Stimulated activated effector memory CD8-positive, alpha-beta T cell treated with anti-CD3 and anti-CD28 coated beads, Interleukin-12 subunit alpha, Interleukin-12 subunit beta, amount 100 ng/mL, for 72 hours (primary cell): ENCODE data around the gene RASA1.

ENCODE experiments used
- ATAC-seq: fragments of 150-1000 bp; cut with Tn5 transposase; 2 replicates; pipeline ENCODE4 v1.10.0; 2021
- DNase-seq, 2 donors: peaks; one replicate each; pipeline ENCODE4 v3.0.0; 2021 to 2022; ENCODE audit warnings: low spot score in 2 of 2
- H3K27ac Mint-ChIP-seq: one replicate; pipeline ENCODE4 v1.8.0; 2022; ENCODE audit warnings: mild to moderate bottlenecking, mixed read lengths
- H3K36me3 Mint-ChIP-seq: one replicate; pipeline ENCODE4 v1.8.0; 2022; ENCODE audit warnings: mild to moderate bottlenecking, mixed read lengths
- H3K4me1 Mint-ChIP-seq: one replicate; pipeline ENCODE4 v1.8.0; 2022; ENCODE audit warnings: mixed read lengths
- H3K4me3 Mint-ChIP-seq: one replicate; pipeline ENCODE4 v1.8.0; 2022; ENCODE audit warnings: mild to moderate bottlenecking, mixed read lengths
- H3K9me3 Mint-ChIP-seq: one replicate; pipeline ENCODE4 v1.8.0; 2022; ENCODE audit warnings: mixed read lengths

Gene RASA1

DNA sequence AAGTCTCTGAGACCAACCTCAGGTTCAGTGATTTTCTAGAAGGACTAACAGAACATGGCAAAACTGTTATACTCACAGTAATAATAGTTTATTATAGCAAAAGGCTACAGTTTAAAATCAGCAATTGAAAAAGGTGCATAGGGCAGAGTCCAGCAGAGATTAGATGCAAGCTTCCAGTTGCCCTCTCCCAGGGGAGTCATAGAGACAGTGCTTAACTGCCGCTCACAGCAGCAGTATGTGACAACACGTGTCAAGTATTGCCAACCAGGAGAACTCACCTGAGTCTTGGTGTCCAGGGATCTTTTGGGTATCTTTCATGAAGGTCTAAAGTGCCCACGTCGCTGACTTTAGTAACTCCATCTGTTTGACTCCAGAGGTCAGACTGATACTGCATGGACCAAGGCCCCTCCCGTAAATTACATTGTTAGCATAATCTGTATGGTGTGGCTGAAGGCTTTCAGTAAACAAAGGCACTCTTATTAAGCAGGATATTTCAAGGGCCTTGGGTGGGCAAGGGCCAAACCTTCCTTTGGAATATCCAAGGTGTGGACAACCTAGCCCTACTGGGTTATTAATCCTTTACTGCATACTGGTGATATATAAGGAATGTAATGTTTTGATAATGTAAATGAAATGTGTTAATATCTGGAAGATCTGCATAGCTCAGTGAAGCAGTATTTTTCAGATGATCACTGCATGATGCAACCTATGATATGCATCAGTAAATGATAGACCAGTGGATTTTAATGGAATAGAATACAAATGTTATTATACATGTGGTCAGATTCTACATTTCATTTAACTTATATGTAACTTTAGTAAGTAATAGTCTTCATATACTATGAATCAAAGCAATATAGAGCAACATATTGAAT, 44.0 kb downstream of the RASA1 start:
- no peaks in the 10 kb centered on the region for H3K36me3 Mint-ChIP-seq
- no peak overlapping the region for H3K4me3 Mint-ChIP-seq
- H3K9me3 Mint-ChIP-seq: no peaks in the 10 kb centered on the region
- no peak for ATAC-seq
- H3K27ac Mint-ChIP-seq: no peak overlapping the region
- peaks cover 28% of the 10 kb centered on the region for H3K4me1 Mint-ChIP-seq
- DNase-seq: no peak

- no peak for DNase-seq
- no peak for ATAC-seq
- Mint-ChIP-seq H3K4me1 (peaks cover 27% of the 10 kb centered on the region), H3K9me3 (peaks cover 3% of the 10 kb centered on the region), H3K4me3 (no peak overlapping the region), H3K27ac (no peak overlapping the region), H3K36me3 (no peaks in the 10 kb centered on the region)
Observed at GRCh38 chr5:87313216-87313615, 45.5 kb downstream of the RASA1 start.

DNA sequence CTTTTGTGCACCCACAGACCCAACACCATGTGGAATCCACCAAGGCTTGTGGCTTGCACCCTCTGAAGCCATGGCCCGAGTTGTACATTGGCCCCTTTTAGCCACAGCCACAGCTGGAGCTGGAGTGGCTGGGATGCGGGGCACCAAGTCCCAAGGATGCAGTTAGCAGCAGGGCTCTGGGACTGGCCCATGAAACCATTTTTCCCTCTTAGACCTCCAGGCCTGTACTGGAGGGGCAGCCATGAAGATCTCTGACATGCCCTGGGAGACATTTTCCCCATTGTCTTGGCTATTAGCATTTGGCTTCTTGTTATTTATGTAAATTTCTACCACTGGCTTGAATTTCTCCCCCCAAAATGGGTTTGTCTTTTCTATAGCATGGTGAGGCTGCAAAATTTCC, 51.8 kb downstream of the RASA1 start:
- Mint-ChIP-seq H3K9me3 (peaks cover 4% of the 10 kb centered on the region), H3K36me3 (no peaks in the 10 kb centered on the region), H3K27ac (no peak overlapping the region)

GRCh38 chr5:87321605-87322004, 53.9 kb downstream of the RASA1 start:
- Mint-ChIP-seq H3K27ac (no peak overlapping the region), H3K4me1 (peaks cover 53% of the 10 kb centered on the region)

More for the DNA sequence above, 51.8 kb downstream of the RASA1 start:
- ATAC-seq (no peak), DNase-seq (no peak)
- Mint-ChIP-seq H3K4me1 (peaks cover 52% of the 10 kb centered on the region), H3K4me3 (no peak overlapping the region)

DNA sequence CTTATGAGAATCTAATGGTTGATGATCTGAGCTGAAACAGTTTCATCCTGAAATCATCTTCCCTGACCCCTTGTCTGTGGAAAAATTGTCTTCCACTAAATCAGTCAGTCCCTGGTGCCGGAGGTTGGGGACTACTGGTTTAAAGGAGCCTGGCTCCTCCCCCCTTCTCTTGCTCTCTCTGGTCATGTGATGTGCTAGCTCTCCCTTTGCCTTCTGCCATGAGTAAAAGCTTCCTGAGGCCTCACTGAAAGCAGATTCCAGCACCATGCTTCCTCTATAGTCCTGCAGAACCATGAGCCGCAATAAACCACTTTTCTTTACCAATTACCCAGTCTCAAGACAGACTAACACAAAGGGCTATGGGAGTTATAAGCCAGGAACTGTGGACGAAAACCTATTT, 54.7 kb downstream of the RASA1 start:
- DNase-seq (no peak), ATAC-seq (no peak)
- H3K36me3 Mint-ChIP-seq: no peaks in the 10 kb centered on the region
- peaks cover 53% of the 10 kb centered on the region for H3K4me1 Mint-ChIP-seq
- no peak overlapping the region for H3K27ac Mint-ChIP-seq
- H3K4me3 Mint-ChIP-seq: no peak overlapping the region
- peaks cover 4% of the 10 kb centered on the region for H3K9me3 Mint-ChIP-seq

More at GRCh38 chr5:87321605-87322004, 53.9 kb downstream of the RASA1 start:
- Mint-ChIP-seq H3K36me3 (no peaks in the 10 kb centered on the region), H3K9me3 (peaks cover 4% of the 10 kb centered on the region), H3K4me3 (no peak overlapping the region)
- ATAC-seq (no peak), DNase-seq (no peak)

- DNase-seq: no peak
- peaks cover 22% of the 10 kb centered on the region for H3K36me3 Mint-ChIP-seq
Observed at GRCh38 chr5:87327998-87328397, 60.3 kb downstream of the RASA1 start.

DNA sequence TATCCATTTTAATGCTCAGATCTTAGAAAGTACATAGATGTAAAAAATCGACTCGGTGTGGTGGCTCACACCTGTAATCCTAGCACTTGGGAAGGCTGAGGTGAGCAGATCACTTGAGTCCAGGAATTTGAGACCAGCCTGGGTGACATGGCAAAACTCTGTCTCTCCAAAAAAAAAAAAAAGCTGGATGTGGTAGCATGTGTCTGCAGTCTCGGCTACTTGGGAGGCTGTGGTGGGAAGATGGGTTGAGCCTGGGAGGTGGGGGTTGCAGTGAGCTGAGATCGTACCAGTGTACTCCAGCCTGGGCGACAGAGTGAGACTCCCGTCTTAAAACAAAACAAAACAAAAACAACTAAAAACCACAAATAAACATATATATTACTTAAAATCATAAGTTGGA, 61.4 kb downstream of the RASA1 start:
- Mint-ChIP-seq H3K27ac (no peak overlapping the region), H3K4me3 (no peak overlapping the region), H3K4me1 (peaks cover 23% of the 10 kb centered on the region), H3K36me3 (peaks cover 31% of the 10 kb centered on the region), H3K9me3 (no peaks in the 10 kb centered on the region)
- no peak for ATAC-seq
- no peak for DNase-seq

More at GRCh38 chr5:87327998-87328397, 60.3 kb downstream of the RASA1 start:
- peaks cover 33% of the 10 kb centered on the region for H3K4me1 Mint-ChIP-seq
- ATAC-seq: no peak
- H3K9me3 Mint-ChIP-seq: no peaks in the 10 kb centered on the region
- H3K4me3 Mint-ChIP-seq: no peak overlapping the region
- peak overlapping the region; percentile 32 for H3K27ac Mint-ChIP-seq

GRCh38 chr5:87339986-87340385, 72.3 kb downstream of the RASA1 start:
- peak overlapping the region; percentile 74 for H3K27ac Mint-ChIP-seq
- ATAC-seq (no peak), DNase-seq (no peak)
- H3K4me1 Mint-ChIP-seq: peaks cover 20% of the 10 kb centered on the region
- peak overlapping the region; percentile 42 for H3K4me3 Mint-ChIP-seq
- peaks cover 53% of the 10 kb centered on the region for H3K36me3 Mint-ChIP-seq
- no peaks in the 10 kb centered on the region for H3K9me3 Mint-ChIP-seq

GRCh38 chr5:87340716-87341115, 73.0 kb downstream of the RASA1 start:
- Mint-ChIP-seq H3K27ac (peak overlapping the region; percentile 74), H3K9me3 (no peaks in the 10 kb centered on the region), H3K4me1 (peaks cover 20% of the 10 kb centered on the region), H3K36me3 (peaks cover 47% of the 10 kb centered on the region), H3K4me3 (peak overlapping the region; percentile 42)
- no peak for DNase-seq
- peak; percentile 99 for ATAC-seq

GRCh38 chr5:87347272-87347671, 79.6 kb downstream of the RASA1 start:
- Mint-ChIP-seq H3K4me3 (no peak overlapping the region), H3K36me3 (peaks cover 60% of the 10 kb centered on the region), H3K4me1 (peaks cover 4% of the 10 kb centered on the region), H3K27ac (no peak overlapping the region), H3K9me3 (no peaks in the 10 kb centered on the region)
- DNase-seq (no peak), ATAC-seq (no peak)

- Mint-ChIP-seq H3K9me3 (no peaks in the 10 kb centered on the region), H3K4me3 (no peak overlapping the region), H3K4me1 (peaks cover 4% of the 10 kb centered on the region), H3K27ac (no peak overlapping the region), H3K36me3 (peaks cover 54% of the 10 kb centered on the region)
- ATAC-seq (no peak), DNase-seq (no peak)
Observed at GRCh38 chr5:87347841-87348240, 80.2 kb downstream of the RASA1 start.

DNA sequence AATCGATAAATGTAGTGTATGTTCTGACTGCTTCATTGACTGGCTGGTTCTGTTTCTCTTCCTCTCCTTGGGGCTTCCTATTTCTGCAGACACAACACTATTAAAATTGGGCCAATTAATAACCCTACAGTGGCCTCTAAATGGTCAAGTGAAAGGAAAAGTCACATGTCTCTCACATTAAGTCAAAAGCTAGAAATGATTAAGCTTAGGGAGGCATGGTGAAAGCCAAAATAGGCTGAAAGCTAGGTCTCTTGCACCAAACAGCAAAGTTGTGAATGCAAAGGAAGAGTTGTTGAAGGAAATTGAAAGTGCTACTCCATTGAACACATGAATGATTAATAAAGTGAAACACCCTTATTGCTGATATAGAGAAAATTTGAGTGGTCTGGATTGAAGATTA, 86.8 kb downstream of the RASA1 start:
- peaks cover 8% of the 10 kb centered on the region for H3K4me1 Mint-ChIP-seq
- no peak for ATAC-seq
- no peak for DNase-seq
- H3K9me3 Mint-ChIP-seq: no peaks in the 10 kb centered on the region
- no peak overlapping the region for H3K27ac Mint-ChIP-seq
- peaks cover 33% of the 10 kb centered on the region for H3K36me3 Mint-ChIP-seq
- H3K4me3 Mint-ChIP-seq: no peak overlapping the region

DNA sequence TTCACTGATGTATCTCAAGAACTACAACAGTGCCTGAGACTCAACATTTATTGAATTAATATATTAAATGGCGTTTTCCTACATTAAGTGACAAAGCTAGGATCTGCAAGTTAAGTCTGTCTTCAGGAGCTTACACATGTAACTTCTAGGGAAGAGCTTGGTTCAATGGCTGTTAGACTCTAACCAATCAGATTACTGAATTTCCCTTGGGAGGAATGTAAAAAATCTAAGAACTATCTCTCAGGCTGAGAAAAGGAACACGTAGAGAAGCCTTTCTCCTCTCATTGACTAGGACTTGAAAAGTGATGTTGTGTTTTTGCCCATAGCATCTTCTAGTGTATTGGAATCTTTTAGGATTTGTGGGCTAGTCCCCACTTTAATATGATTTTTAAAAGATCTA, 91.4 kb downstream of the RASA1 start:
- ATAC-seq (no peak), DNase-seq (no peak)
- Mint-ChIP-seq H3K36me3 (peaks cover 46% of the 10 kb centered on the region), H3K4me1 (peaks cover 19% of the 10 kb centered on the region), H3K27ac (peak overlapping the region; percentile 11), H3K9me3 (no peaks in the 10 kb centered on the region), H3K4me3 (no peak overlapping the region)

DNA sequence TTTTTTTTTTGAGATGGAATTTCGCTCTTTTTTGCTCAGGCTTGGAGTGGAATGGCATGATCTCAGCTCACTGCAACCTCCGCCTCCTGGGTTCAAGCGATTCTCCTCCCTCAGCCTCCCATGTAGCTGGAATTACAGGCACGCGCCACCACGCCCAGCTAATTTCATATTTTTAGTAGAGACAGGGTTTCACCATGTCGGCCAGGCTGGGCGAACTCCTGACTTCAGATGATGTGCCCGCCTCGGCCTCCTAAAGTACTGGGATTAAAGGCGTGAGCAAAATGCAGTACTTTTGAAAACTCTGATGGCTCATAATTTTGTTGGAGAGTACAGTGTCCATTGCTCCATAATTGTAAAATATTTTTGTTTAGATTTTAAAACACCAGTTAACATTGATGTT, 92.4 kb downstream of the RASA1 start:
- H3K27ac Mint-ChIP-seq: no peak overlapping the region
- peaks cover 12% of the 10 kb centered on the region for H3K4me1 Mint-ChIP-seq
- no peak for DNase-seq
- peaks cover 48% of the 10 kb centered on the region for H3K36me3 Mint-ChIP-seq
- no peaks in the 10 kb centered on the region for H3K9me3 Mint-ChIP-seq
- no peak for ATAC-seq
- H3K4me3 Mint-ChIP-seq: no peak overlapping the region

DNA sequence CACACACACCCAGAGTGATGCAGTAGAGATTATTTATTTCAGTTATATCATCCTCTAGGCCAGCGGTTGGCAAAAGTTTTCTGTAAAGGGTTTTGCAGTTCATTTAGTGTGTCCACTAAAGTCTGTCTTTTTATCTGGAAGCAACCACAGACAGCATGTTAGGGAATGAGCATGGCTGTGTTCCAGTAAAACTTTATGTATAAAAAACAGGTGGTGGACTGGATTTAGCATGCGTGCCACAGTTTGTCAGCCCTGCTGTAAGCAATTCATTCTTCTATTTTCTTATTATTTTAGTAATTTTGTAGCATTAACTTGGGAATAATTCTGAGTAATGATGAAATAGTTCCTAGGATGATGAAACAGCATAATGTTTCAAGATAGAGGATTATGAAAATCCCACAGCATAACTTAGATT, 93.4 kb downstream of the RASA1 start:
- no peak overlapping the region for H3K27ac Mint-ChIP-seq
- no peak for DNase-seq
- ATAC-seq: no peak
- H3K9me3 Mint-ChIP-seq: no peaks in the 10 kb centered on the region
- H3K4me3 Mint-ChIP-seq: no peak overlapping the region
- peaks cover 57% of the 10 kb centered on the region for H3K36me3 Mint-ChIP-seq
- peaks cover 12% of the 10 kb centered on the region for H3K4me1 Mint-ChIP-seq

GRCh38 chr5:87361536-87362213, 94.0 kb downstream of the RASA1 start:
- H3K4me3 Mint-ChIP-seq: no peak overlapping the region
- H3K36me3 Mint-ChIP-seq: peaks cover 63% of the 10 kb centered on the region
- no peak for DNase-seq
- peak overlapping the region; percentile 26 for H3K27ac Mint-ChIP-seq
- no peaks in the 10 kb centered on the region for H3K9me3 Mint-ChIP-seq
- peaks cover 12% of the 10 kb centered on the region for H3K4me1 Mint-ChIP-seq
- ATAC-seq: no peak
